ENCODE data around the gene SHISA4.

DNA sequence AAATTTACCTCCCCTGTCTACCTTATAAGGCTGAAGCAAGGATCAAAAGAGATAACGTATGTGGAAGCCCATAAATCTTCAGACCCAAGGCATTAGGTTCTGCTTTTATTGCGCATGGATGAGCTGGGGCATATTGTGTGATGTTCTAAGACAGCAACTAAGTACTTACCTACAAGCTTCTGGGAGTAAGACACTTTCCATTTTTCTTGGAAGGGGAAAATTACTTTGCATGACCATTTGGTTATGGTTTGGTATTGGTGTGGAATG, 36.5 kb downstream of the SHISA4 start:
- no peak for TF ChIP-seq POLR2A (IDR thresholded peaks at IDR 0.05; ENCODE audit: low read depth, low read length)
- TF ChIP-seq POLR2AphosphoS5 (IDR thresholded peaks at IDR 0.05; ENCODE audit: low read depth, low read length) = no peak
- no peak for TF ChIP-seq TAF1 (IDR thresholded peaks at IDR 0.05; ENCODE audit: borderline replicate concordance, low read depth, low read length)

Measured in GM12892 (cell line).